ENCODE measurements around the gene STAMBPL1. TPM values are rescaled to one million over a fixed set of nuclear protein-coding genes. Genes with fewer than 3 reads are reported as not detected.
A peak's percentile ranks its signal among the peaks of the same experiment; 100 is the strongest.
"Not testable (repeated sequence)": the region's sequence is repeated elsewhere in the genome, so short reads cannot be mapped to it uniquely, and the experiment has no call there.

STAMBPL1 gene
- total and polyA plus RNA-seq, 11 donors, result 1.0 to 6.3 (median 3.3) TPM

DNA sequence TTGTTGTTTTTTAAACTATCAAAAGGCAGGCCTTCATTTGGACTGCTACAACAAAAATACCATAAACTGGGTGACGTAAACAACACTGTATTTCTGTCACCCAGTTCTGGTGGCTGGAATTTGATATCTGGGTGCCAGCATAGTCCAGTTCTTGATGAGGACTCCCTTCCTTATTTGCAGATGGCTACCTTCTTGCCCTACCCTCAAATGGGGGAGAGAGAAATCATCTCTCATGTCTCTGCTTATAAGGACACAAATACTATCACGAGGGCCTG lies 47.3 kb downstream of the STAMBPL1 start:
- DNase-seq (no peak), ATAC-seq (no peak)
- TF ChIP-seq POLR2A (IDR thresholded peaks at IDR 0.05), result no peak
- TF ChIP-seq, protein P1, sequence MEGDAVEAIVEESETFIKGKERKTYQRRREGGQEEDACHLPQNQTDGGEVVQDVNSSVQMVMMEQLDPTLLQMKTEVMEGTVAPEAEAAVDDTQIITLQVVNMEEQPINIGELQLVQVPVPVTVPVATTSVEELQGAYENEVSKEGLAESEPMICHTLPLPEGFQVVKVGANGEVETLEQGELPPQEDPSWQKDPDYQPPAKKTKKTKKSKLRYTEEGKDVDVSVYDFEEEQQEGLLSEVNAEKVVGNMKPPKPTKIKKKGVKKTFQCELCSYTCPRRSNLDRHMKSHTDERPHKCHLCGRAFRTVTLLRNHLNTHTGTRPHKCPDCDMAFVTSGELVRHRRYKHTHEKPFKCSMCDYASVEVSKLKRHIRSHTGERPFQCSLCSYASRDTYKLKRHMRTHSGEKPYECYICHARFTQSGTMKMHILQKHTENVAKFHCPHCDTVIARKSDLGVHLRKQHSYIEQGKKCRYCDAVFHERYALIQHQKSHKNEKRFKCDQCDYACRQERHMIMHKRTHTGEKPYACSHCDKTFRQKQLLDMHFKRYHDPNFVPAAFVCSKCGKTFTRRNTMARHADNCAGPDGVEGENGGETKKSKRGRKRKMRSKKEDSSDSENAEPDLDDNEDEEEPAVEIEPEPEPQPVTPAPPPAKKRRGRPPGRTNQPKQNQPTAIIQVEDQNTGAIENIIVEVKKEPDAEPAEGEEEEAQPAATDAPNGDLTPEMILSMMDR (IDR thresholded peaks at IDR 0.05), result no peak
- Histone ChIP-seq H3K27me3 (no peaks in the 10 kb centered on the region), H3K27ac (peak overlapping the region in 11 of 12 donors; percentile 26 to 83 (median 73)), H3K36me3 (peaks cover 0 to 14% (median 0%) of the 10 kb centered on the region in 9 donors), H3K4me1 (peaks cover 0 to 51% (median 17%) of the 10 kb centered on the region in 12 donors), H3K9me3 (no peaks in the 10 kb centered on the region), H3K4me3 (no peak overlapping the region)
- intact Hi-C loops (cut with DNase I), result loop anchor here in 6 of 10 donors (2.0 to 5.0 kb wide), 3 partner anchors 45 to 50 kb away; partner anchors contain the start of gene STAMBPL1 (in 5 of the 6)
- 58 to 74% (median 68%) methylated on average over 2 of the region's 2 CpGs for WGBS, 4 donors

DNA sequence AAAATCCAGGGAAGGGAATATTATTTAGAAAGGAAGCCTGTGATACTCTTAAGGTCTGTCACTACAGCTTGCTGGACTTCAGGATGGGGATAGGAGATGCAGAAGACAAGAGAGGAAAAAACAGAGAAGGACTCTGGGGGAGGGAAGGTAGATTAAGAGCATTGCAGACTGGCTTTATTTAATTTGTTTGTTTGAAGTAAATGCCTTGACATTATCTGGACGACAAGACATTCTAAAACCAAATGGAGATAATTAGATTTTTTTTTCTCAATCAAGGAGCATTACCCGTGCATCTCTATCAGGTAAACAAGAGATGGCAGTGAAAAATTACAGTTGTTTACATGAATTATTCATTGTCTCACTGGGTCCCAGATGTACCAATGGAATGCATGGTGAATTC lies 48.2 kb downstream of the STAMBPL1 start:
- Histone ChIP-seq H3K4me3 (no peak overlapping the region), H3K36me3 (peaks cover 0 to 13% (median 0%) of the 10 kb centered on the region in 9 donors), H3K4me1 (peaks cover 0 to 53% (median 17%) of the 10 kb centered on the region in 12 donors), H3K27me3 (no peaks in the 10 kb centered on the region), H3K9me3 (no peaks in the 10 kb centered on the region), H3K27ac (peak overlapping the region in 6 of 12 donors; percentile 4 to 74 (median 55))
- intact Hi-C loops (cut with DNase I), result loop anchor here in 5 of 10 donors (2.0 to 5.0 kb wide), 3 partner anchors 46 to 91 kb away; partner anchors contain the start of gene STAMBPL1 (in 4 of the 5)
- WGBS, 4 donors, result 71 to 78% (median 77%) methylated on average over 2 of the region's 2 CpGs
- no peak for DNase-seq
- no peak for TF ChIP-seq POLR2A (IDR thresholded peaks at IDR 0.05)
- TF ChIP-seq, protein P1 (IDR thresholded peaks at IDR 0.05), result no peak
- no peak for ATAC-seq

DNA sequence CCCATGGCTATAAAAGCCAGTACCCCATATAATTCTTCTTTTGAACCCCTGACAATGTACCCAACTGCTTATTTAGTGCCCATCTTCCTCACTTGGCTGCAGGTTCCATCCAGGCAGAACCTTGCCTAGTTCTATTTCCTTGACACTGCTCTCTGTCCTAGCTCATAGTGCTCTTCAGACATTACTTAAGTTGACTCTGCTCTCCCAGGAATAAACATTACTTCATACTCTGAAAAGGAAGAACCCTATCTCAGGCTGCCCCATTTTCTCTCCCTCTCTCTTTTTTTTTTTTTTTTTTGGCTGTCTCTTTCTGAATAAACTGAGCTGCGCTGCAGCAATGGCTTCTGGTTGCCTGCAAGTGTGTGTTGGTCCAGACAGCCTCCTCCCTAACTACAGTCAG lies 51.5 kb downstream of the STAMBPL1 start:
- no peaks in the 10 kb centered on the region for H3K27me3 ChIP-seq
- peak in 1 of 5 donors; percentile 37 for DNase-seq
- intact Hi-C loops (cut with DNase I), result loop anchor here in 2 of 10 donors (5.0 kb wide), 1 partner anchor 49 kb away; the partner anchor contains the start of gene STAMBPL1 (in 2 of the 2)
- H3K4me3 ChIP-seq, result no peak overlapping the region
- H3K27ac ChIP-seq, result peak overlapping the region in 9 of 12 donors; percentile 19 to 61 (median 39)
- 64 to 83% (median 79%) methylated on average over 1 of the region's 1 CpG for WGBS, 4 donors
- peaks cover 0 to 15% (median 5%) of the 10 kb centered on the region in 9 donors for H3K36me3 ChIP-seq
- H3K4me1 ChIP-seq, result peaks cover 0 to 61% (median 17%) of the 10 kb centered on the region in 12 donors
- ATAC-seq, result peak in 3 of 4 donors; percentile 43 to 71 (median 67)
- no peak for TF ChIP-seq POLR2A (IDR thresholded peaks at IDR 0.05)
- TF ChIP-seq, protein P1 (IDR thresholded peaks at IDR 0.05), result no peak
- no peaks in the 10 kb centered on the region for H3K9me3 ChIP-seq

DNA sequence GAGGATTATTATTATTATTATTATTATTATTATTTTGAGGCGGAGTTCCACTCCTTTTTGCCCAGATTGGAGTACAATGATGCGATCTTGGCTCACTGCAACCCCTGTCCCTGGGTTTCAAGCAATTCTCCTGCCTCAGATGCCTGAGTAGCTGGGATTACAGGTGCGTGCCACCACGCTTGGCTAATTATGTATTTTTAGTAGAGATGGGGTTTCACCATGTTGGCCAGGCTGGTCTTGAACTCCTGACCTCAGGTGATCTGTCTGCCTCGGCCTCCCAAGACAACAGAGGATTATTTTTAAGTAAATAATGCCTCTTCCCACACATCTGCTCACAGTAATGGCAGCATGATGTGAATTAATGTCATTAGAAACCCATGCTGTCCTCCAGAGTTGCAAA lies 52.0 kb downstream of the STAMBPL1 start:
- not testable (repeated sequence) for H3K4me3 ChIP-seq, H3K27me3 ChIP-seq, DNase-seq, H3K9me3 ChIP-seq, ATAC-seq
- Histone ChIP-seq H3K36me3 (peaks cover 0 to 20% (median 6%) of the 10 kb centered on the region in 9 donors), H3K27ac (peak overlapping the region in 9 of 12 donors; percentile 22 to 61 (median 39)), H3K4me1 (peaks cover 0 to 59% (median 15%) of the 10 kb centered on the region in 12 donors)
- intact Hi-C loops (cut with DNase I), result loop anchor here in 8 of 10 donors (1.0 to 5.0 kb wide), 4 partner anchors 50 to 99 kb away; partner anchors contain the start of gene STAMBPL1 (in 2 of the 8)
- WGBS, 4 donors, result 82 to 93% (median 91%) methylated on average over 5 of the region's 5 CpGs

Measured in heart left ventricle (tissue), 16 donors.